ENCODE results near the gene SGSM2. TPM values are rescaled to one million over a fixed set of nuclear protein-coding genes. Genes with fewer than 3 reads are reported as not detected.
A peak's percentile ranks its signal among the peaks of the same experiment; 100 is the strongest.

SGSM2 gene
- polyA plus RNA-seq, 3 donors = 3.0 to 130 (median 3.5) TPM

- H3K27me3 ChIP-seq (ENCODE audit: control insufficient read depth in 2 of 2, insufficient read depth in 2 of 2, low read length in 2 of 2) = no peaks in the 10 kb centered on the region
- peaks cover 43% of the 10 kb centered on the region for H4K20me1 ChIP-seq (ENCODE audit: insufficient read depth, low read length)
- Mint-ChIP-seq H3K9me3 (no peaks in the 10 kb centered on the region), H3K36me3 (peaks cover 52 to 83% of the 10 kb centered on the region in 2 donors), H3K27ac (peak overlapping the region in 2 of 7 donors; percentile 22 to 26), H3K4me3 (no peak overlapping the region), H3K27me3 (ENCODE audit: low read depth in 3 of 3) (peaks cover 0 to 3% (median 0%) of the 10 kb centered on the region in 3 donors), H3K4me1 (peaks cover 20% of the 10 kb centered on the region)
- no peak overlapping the region for H2AFZ ChIP-seq (ENCODE audit: insufficient read depth, low read depth, low read length, poor library complexity, severe bottlenecking)
- peak overlapping the region in 1 of 2 donors; percentile 32 for H3K27ac ChIP-seq (ENCODE audit: low read depth in 1 of 2, low read length in 2 of 2)
- no peak for TF ChIP-seq CTCF (IDR thresholded peaks at IDR 0.05)
- 85% methylated on average over 9 of the region's 18 CpGs for WGBS (ENCODE audit: insufficient coverage)
- peaks cover 20% of the 10 kb centered on the region for H3K79me2 ChIP-seq (ENCODE audit: insufficient read depth, low read length)
- H3K4me3 ChIP-seq (replicated peaks in 1 of 3; ENCODE audit: low read depth in 2 of 3, low read length in 3 of 3) = no peak overlapping the region
- no peak for DNase-seq
- intact Hi-C loops (cut with micrococcal nuclease) = loop anchor here in 1 of 2 donors (10.0 kb wide), 1 partner anchor 289 kb away; no protein-coding TSS in a partner anchor
- no peaks in the 10 kb centered on the region for H3K9me3 ChIP-seq (replicated peaks in 1 of 2; ENCODE audit: control insufficient read depth in 1 of 2, insufficient read depth in 1 of 2, low read length in 2 of 2)
- H3K36me3 ChIP-seq (replicated peaks in 1 of 2; ENCODE audit: control insufficient read depth in 1 of 2, insufficient read depth in 2 of 2, low read length in 2 of 2) = peaks cover 60 to 68% of the 10 kb centered on the region in 2 donors
- no peak overlapping the region for H3K4me2 ChIP-seq (replicated peaks; ENCODE audit: extremely low read depth, low read length, poor library complexity, severe bottlenecking)
- H3K9ac ChIP-seq (ENCODE audit: insufficient read depth, low read length, poor library complexity, severe bottlenecking) = no peak overlapping the region
- H3K4me1 ChIP-seq (ENCODE audit: control insufficient read depth in 1 of 2, insufficient read depth in 2 of 2, low read length in 2 of 2) = peaks cover 12 to 17% of the 10 kb centered on the region in 2 donors
These were observed 48.2 kb downstream of the SGSM2 start for GRCh38 chr17:2385240-2386210.

- H4K20me1 ChIP-seq (ENCODE audit: insufficient read depth, low read length) = peaks cover 46% of the 10 kb centered on the region
- Mint-ChIP-seq H3K9me3 (no peaks in the 10 kb centered on the region), H3K36me3 (peaks cover 52 to 78% of the 10 kb centered on the region in 2 donors), H3K4me1 (peaks cover 29% of the 10 kb centered on the region), H3K27ac (peak overlapping the region in 1 of 7 donors; percentile 21), H3K27me3 (ENCODE audit: low read depth in 3 of 3) (peaks cover 0 to 2% (median 0%) of the 10 kb centered on the region in 3 donors), H3K4me3 (no peak overlapping the region)
- peaks cover 23 to 27% of the 10 kb centered on the region in 2 donors for H3K4me1 ChIP-seq (ENCODE audit: control insufficient read depth in 1 of 2, insufficient read depth in 2 of 2, low read length in 2 of 2)
- no peaks in the 10 kb centered on the region for H3K9me3 ChIP-seq (replicated peaks in 1 of 2; ENCODE audit: control insufficient read depth in 1 of 2, insufficient read depth in 1 of 2, low read length in 2 of 2)
- no peak overlapping the region for H3K27ac ChIP-seq (ENCODE audit: low read depth in 1 of 2, low read length in 2 of 2)
- no peak overlapping the region for H2AFZ ChIP-seq (ENCODE audit: insufficient read depth, low read depth, low read length, poor library complexity, severe bottlenecking)
- peaks cover 30% of the 10 kb centered on the region for H3K79me2 ChIP-seq (ENCODE audit: insufficient read depth, low read length)
- TF ChIP-seq CTCF (IDR thresholded peaks at IDR 0.05) = no peak
- WGBS (ENCODE audit: insufficient coverage) = 94% methylated on average over 19 of the region's 22 CpGs
- H3K36me3 ChIP-seq (replicated peaks in 1 of 2; ENCODE audit: control insufficient read depth in 1 of 2, insufficient read depth in 2 of 2, low read length in 2 of 2) = peaks cover 52 to 58% of the 10 kb centered on the region in 2 donors
- H3K4me2 ChIP-seq (replicated peaks; ENCODE audit: extremely low read depth, low read length, poor library complexity, severe bottlenecking) = no peak overlapping the region
- intact Hi-C loops (cut with micrococcal nuclease) = loop anchor here in 1 of 2 donors (10.0 kb wide), 1 partner anchor 288 kb away; no protein-coding TSS in a partner anchor
- no peaks in the 10 kb centered on the region for H3K27me3 ChIP-seq (ENCODE audit: control insufficient read depth in 2 of 2, insufficient read depth in 2 of 2, low read length in 2 of 2)
- no peak for DNase-seq
- H3K9ac ChIP-seq (ENCODE audit: insufficient read depth, low read length, poor library complexity, severe bottlenecking) = no peak overlapping the region
- H3K4me3 ChIP-seq (replicated peaks in 1 of 3; ENCODE audit: low read depth in 2 of 3, low read length in 3 of 3) = no peak overlapping the region
These were observed 49.2 kb downstream of the SGSM2 start for GRCh38 chr17:2386400-2387085.

Data from CD14-positive monocyte (primary cell).